Stimulated activated CD8-positive, alpha-beta memory T cell treated with anti-CD3 and anti-CD28 coated beads, Interleukin-15, amount 100 ng/mL, for 48 hours (primary cell): Measurements from ENCODE around the gene IGF1.

ENCODE experiments used
- DNase-seq, 2 donors: peaks; one replicate each; pipeline ENCODE4 v3.0.0-alpha.2; 2020; ENCODE audit warnings: low read depth in 2 of 2

Gene IGF1

DNA sequence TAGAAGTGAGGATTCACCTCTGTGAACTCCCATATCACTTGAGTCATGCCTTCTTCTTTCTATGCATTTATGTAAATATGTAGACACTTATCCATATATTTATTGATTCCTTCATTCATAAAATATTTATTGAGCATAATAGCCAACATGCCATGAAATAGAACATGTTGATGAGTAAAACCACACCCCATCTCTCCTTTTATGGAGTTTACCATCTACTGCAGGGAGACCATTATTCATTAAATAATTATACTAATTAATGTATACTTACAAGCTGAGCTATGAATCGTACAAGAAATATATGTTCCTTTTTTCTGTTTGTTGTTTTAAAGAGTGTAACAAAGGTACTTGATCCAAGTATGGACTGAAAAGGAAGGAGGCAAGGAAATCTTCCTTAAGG lies 17.4 kb upstream of the IGF1 start:
- DNase-seq: no peak

DNA sequence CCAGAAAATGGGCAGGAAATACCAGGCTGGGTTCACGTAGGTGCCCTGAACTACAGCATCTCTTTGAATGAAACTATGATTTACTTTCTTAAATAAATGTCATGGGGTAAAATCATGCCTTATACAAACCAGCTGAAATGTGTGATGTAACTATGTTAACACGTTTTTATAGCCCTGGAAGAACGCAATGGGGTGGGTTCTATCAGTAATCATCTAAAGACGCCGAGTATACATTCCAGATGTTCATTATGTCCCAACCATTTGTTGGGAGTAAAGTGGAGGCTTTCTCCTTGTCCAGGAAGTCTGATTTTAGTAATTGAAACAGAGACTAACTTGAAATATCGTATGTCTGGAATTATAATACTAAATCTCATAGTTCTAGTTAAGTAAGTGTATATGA lies 16.2 kb upstream of the IGF1 start:
- DNase-seq: no peak

DNA sequence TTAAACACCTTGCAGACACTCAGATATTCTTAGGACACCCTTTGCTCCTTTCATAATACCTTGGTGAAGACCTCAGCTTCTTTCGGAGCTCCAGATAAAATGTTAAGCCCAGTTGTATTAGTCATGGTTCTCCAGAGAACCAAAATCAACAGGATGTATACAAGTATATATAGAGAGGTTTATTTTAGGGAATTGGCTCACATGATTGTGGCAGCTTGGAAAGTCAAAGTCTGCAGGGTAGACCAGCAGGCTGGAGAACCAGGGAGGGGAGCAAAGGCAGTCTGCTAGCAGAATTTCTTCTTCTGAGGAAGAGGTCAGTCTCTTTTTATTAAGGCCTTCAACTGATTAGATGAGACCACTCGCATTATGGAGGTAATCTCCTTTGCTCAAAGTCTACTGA lies 6.9 kb upstream of the IGF1 start:
- DNase-seq: no peak

DNA sequence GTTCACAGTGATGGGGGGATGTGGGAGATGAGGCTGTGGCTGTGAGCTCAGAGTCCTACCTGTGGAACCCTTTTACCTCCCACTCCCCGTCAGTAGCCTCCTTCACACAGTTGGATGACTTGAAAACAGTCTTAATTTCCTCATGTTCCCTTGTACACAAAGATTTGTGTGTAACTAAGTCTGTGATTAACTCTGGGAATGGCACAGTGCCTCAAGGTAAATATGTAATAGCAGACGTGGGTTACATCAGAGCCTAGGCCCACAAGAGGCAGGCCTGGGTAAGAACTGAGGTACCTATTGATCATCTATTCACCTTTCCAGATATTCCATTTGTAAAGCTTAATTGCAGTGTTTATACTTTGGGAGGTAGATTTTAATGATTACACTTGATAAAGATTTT lies 5.8 kb upstream of the IGF1 start:
- no peak for DNase-seq

DNA sequence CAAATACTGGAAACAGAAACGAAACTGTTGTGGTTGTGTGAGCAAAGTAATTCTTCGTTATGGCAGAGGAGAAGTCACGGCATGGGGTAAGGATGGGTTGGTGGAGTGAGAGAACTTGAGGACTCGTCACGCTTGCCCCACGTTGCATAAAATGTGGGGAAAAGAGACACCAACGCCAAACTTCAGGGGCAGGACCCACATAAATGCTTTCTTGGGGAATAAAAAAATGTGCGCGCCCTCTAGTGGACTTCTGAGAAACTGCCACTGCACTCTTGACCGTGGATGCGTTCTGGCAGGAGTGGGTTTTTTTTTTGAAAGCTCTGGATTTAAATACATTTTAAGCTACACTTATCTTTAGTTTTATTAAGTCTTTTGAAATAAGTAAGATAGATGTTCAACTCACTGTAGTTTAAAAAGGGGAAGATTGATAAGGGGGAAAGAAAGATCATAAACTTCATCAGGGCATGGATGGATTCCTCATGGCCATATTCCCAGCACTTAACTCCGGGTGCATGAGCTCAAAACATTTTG lies 4.1 kb upstream of the IGF1 start:
- DNase-seq: peak; percentile 59 to 67

DNA sequence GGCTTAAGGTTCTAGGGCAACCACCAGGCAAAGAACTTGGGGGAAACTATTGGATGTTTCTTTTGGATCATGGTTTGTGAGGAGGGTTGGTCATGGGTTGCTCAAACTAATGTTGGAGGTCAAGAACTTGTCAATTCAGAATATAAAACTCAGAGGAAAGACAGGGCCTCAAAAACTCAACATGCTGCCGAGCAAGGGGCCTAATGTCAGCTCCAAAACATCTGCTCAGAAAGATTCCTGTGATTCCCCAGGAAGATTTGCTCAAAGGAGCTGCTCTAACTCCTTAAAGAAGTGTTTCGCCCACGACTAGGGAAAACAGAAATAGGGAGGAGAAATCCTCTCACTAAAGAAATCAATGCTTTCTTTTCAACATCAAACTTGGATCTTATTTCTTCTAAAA lies 3.7 kb upstream of the IGF1 start:
- DNase-seq: no peak

DNA sequence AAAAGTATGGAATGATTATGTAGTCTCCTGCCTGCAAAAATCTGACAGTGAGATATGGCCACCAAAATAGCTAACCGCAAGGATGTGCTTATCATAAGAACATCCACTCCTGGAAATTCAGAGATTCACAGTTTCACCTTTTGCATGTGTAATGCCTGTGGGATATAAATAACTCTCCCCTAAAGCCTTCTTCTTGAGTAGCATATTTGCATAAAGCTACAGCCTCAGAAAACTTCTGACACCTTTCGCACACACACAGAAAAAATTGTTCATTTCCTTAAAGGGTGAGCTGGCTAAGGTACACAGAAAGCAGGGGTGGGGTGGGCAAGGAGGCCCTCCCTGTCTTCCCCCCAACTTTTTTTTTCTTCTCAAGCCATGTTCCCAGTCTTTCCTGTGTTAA lies 3.1 kb upstream of the IGF1 start:
- no peak for DNase-seq

DNA sequence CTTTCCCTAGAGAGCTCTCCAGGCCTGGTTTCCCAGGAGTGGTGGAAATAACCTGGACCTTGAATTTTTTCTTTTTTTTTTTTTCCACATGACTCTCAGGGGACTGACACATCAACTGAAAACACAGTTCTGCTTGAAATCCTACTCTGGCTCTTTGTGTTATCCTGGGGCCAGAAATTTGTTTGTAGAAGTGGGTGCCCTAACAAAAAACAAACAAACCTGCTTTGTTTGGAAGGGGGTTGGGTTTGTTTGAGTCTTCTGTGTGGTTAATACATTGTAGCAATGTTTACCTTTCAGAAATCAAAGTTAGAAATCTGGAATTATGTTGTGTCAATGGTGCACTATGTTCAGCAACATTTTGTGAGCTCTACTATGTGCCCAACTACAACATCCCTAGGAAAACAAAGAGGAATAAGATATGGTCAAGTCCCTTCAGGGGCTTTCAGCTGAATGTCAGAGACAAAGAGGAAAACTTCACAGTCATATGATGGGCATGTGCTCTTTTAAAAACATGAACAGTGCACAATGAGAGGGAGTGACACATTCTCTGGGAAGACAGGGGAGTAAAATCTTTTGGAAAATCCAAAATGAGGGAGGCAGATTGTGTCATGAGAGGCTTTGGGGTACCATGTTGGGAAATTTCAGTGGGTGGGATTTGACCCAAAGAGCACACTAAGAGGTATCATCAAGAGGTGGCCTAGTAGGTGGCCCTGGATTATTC lies 1.5 kb upstream of the IGF1 start:
- no peak for DNase-seq

DNA sequence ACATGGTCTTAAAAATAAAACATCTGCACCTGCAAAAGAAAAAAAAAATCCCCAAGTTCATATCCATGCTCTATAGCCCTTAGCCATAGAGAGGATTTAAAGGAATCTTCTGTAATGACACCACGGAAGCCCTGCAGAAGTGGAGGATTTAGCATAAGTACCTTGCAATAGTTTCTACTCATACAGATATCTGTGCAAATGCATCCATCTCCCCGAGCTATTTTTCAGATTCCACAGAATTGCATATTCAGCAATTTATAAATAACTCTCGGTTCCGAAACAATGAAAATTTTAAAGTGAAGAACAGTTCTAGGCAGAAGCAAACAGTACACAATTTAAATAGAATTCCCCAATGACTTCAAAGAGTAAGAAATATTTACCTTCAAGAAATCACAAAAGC lies 424 bp downstream of the IGF1 start:
- no peak for DNase-seq

DNA sequence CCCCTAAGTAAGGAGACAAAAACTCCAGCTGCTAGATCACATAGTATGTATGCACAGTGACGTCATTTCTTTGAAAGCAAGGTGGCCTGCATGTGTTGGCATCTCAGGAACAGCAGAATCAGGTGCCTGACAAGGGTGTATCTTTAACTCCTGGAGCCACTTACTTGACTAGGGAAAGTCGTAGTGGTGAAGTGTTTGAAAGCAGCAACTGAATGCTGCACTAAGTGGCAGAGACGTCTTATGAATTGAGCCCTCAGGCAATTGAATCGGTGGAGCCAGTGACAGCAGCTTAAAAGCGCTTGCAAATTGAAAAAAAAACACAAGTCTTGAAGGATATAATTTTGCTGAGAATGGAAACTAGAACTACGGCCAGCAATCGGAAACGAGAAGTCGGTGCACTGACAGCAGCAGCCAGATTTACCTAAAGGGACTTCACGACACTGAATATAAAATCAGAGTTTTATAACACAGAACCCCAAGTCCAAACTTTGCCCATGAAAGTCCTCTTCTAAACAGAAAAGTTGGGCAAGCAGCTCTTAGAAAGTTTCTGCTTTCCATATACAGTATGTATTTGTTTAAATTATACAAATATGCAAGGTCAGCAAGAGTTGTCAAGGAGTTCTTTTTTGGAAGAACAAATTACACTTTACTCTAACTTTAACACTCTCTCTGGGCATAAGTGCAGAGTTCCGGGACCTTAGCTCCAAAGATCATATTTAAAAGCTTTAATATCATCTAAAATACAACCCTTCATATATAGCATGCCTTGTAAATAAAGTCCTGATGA lies 1.1 kb downstream of the IGF1 start:
- no peak for DNase-seq

DNA sequence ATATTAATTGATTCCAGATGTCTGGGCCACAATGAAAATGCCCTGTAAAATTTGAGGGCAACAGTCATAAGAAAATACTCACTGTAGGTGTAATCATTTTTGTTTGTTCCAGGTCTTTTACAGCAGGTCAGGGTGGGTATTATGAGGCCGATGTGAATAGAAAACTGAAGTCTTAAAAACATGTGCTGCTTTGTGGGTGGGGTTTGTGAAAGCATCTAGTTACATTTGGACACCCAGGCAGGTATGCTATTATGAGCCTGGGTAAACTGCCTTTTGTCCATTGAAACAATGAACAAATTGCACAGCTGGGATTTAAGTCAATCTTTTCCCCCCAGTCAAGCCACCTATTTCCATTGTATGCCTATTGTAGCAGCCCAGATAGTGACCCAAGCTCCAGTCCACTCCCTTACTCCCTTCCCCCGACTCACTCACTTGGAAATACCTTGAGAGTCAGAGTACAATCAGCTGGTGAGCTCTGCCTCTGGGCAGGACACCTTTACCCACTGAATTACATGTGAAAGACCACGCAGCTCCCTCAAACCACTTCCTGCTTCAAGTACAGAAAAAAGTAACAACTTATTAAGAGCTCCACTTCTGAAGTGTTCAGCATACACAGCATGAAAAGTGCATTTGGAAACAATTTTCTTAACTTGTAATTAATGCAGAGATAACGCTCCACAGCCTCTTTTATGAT lies 1.8 kb downstream of the IGF1 start:
- DNase-seq: peak; percentile 25 to 47

DNA sequence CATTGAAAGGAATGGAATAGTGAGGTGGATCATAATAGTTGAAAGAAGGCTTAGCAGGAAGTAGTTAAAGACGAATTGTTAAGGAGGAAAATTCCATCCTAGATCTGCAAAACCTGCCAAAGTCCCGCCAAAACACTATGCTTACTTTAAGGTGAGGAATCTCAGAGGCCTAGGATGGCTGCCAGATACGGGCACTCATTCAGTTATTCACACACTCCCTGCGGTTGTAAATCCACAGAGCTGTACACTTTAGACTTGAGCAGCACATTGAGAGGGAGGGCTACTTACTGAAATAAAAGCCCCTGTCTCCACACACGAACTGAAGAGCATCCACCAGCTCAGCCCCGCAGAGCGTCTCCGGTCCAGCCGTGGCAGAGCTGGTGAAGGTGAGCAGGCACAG lies 5.0 kb downstream of the IGF1 start:
- DNase-seq: no peak

DNA sequence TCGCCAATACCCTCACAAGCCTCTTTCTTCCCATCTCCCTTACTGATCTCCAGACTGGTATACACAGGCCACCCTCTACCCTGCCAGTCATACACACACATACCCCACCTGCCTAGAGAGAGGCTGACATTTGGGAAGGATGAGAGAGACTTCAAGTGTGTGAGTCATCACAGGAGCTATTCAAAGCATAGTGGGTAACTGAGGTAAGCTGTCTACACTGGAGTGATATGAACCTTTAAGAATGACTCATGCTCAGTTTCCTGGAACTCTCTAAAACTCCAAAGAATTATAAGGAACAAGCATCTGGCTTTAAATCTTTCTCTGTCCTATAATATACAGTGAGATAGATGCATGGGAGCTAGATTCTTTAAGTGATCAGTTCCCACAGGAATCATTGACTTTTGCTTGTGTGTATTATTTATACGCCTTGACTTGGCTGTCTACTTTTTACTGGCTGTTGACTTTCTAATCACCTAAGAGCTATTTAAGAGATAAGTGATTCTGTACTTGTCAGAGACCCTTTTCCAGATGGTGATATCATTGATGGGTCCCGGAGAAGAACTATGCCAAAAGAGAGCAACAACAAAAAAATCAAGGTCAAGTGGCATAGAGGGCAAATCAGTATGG lies 5.8 kb downstream of the IGF1 start:
- DNase-seq: no peak

DNA sequence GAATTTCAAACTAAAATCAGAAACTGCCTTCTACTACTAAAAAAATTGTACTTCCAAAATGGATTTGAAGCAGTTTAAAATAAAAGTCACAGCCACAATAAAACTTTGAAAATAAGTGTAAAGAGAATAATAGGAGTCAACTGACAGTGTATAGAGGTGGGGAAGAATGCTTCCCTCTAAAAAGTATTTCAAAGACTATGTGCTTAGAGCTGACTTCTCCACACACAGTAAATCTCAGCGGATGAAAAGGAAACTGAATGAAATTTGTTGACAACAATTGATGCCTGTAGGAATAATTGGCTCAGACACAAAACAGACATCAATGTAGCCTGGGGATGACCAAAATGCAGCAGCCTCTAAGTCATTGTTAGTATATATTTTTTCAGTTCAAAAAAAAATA lies 7.9 kb downstream of the IGF1 start:
- no peak for DNase-seq

DNA sequence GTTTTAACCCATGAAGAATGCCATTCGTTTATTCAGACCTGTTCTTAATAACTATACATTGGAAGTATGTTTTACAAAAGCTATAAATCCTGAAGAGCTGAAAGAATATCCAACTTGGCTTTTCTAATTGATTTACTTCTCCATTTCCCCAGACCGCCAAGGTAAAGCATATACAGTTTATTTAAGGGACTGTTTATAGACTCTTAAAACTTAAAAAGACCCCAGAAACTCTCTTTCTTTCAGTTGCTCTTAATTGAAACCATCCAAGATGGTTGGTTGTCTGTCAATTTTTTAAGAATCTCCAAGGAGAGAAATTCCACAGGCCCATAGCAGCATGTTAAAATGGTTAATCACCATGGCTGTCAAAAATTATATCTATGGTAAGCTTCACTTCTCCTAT lies 8.8 kb downstream of the IGF1 start:
- no peak for DNase-seq

DNA sequence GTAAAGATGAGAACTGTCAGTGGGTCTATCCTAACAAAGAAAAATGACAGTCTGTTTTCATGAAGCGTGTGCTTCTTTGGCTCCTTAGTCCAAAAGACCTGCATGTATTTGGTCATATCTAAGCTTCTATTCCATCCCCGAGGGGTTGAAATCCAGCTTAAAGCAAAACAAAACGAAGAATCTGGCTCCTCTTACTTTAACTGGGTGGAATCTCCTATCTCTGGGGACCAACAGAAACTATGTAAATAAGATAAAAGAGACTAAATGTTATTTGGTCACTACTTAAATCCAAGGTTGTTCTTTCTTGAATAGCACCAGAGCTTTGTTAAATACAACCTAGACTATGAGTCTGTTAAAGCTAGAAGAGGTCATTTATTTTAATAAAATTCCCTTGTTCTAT lies 9.4 kb downstream of the IGF1 start:
- DNase-seq: no peak

DNA sequence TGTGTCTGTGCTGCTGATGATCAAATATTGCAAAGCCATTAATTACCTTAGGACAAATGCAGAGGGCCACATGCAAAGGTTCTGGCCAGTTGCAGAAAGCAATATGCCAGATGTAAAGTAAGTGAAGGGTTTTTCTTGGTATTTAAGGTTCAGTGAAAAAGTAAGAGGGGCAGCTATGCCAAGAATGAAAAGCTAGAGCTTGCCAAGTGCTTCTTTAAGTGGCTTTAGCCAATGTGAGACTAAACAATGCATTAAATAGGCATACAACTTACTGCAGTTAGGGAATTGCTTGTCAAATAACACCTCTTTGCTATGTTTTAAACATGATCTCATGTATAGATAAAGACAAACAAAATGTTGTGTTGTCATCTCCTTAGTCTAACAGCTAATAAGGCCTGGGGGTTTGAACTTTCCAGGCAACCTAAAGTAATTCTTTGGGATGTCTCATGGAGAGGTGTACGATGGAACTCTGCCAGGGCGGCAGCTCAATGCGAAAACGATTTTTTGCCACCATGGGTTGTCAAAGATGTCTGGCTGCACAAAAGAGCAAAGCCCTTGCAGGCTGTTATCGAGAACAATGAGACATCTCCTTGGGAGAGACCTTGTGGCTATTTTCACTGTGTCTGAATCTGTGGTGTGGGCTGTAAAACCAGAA lies 12.0 kb downstream of the IGF1 start:
- DNase-seq: no peak

DNA sequence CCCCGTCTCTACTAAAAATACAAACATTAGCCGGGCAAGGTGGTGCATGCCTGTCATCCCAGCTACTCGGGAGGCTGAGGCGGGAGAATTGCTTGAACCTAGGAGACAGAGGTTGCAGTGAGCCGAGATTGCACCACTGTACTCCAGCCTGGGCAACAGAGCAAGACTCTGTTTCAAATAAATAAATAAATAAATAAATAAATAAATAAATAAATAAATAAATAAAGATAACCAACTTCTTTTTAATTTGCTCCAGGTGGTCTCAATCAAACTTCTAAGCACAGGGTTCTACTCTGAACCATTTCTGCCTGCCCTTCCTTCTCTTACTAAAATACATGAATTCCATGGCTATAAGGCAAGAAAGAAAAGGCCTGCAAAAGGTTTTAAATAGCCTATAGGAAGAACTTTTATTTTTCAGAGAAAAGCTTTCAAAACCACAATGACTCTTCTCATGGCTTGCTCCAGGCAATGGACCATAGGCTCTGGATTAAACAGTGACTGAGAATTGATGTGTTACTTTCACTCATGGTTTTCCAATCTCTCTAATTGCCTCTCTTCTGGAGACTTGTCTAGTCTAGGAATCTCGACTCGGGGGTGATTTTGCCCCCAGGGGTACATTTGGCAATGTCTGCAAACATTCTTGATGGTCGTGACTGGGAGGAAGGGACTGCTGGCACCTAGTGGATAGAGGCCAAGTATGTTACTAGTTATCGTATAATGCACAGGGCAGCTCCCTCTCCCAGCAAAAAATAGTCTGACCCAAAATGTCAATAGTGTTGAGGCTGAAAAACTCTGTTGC lies 14.4 kb downstream of the IGF1 start:
- DNase-seq: no peak

DNA sequence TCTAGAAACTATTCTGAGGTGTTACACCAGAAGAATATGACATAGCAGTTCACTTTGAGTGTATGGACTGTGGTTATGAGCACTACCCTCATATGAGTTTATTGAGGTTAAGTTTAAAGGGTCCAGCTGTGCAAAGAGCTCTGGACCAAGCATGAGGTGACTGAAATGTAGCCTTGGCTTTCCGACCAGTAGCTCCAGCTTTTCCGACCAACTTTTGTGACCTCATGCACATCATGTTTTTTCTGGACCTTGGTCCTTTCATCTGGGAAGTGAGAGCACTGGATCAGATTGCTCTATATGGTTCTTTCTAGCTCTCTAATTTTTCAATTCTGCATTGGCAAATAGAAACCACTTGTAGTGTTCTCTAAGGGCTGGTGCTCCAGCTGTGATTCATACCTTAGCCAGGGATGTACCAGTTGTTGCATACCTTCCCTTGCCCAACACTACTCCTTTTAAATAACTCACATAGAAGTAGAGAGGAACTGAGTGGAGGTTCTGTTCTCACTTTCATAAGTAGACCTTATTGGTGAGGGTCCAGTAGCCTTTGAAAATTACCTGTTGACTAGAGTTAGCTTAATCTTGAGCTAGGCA lies 16.6 kb downstream of the IGF1 start:
- no peak for DNase-seq

DNA sequence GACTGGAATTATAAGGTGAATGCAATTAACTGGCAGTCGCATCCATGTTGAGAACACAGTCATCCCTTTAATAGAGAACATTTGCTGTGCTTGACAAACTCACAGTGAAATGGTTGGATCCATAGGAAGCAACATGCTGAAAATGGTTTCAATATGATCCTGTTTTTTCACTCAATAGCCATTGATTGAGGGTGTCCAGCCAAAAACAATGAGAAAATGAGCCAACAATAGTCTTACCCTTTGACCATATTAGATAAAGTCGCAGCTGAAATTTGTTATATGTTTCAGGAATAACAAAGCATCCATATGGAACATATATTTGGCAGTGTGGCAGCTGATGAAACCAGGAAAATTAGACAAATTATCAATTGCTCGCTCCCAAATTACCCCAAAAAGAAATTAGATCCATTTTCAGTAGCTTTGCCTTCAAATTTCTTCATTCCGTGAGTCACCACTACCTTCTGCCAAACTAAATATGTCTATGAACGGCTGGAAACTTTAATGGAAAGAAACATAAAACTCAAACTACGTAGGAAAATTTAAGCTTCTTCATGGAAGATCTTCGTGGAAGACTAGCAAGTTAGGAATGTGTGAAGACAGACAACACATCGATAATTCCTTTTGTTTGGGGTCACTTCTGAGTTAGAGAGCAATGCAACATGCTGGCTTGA lies 17.4 kb downstream of the IGF1 start:
- DNase-seq: no peak
